Transverse colon (tissue), 4 donors: ENCODE measurements around the gene GABRD. TPM values are rescaled to one million over a fixed set of nuclear protein-coding genes. Genes with fewer than 3 reads are reported as not detected.

Source experiments
- DNase-seq: peaks from one replicate; pipeline ENCODE4 v3.0.0-alpha.2; 2019
- H3K27ac ChIP-seq, 4 donors: fragments of 200-600 bp; sonication (generic); 2 replicates each; pipeline ENCODE4 v1.5.1; 2016 to 2018; ENCODE audit warnings: inconsistent platforms in 4 of 4
- H3K27me3 ChIP-seq: fragments of 200-600 bp; sonication (generic); 2 replicates; pipeline ENCODE4 v1.5.1; 2017; ENCODE audit warnings: inconsistent platforms
- H3K36me3 ChIP-seq, 4 donors: fragments of 200-600 bp; sonication (generic); 2 replicates each; pipeline ENCODE4 v1.5.1; 2017 to 2019; ENCODE audit warnings: inconsistent platforms in 4 of 4
- H3K4me1 ChIP-seq, 4 donors: fragments of 200-600 bp; sonication (generic); 2 replicates each; pipeline ENCODE4 v1.5.1; 2017 to 2020; ENCODE audit warnings: inconsistent platforms in 4 of 4
- H3K4me3 ChIP-seq, 4 donors: fragments of 200-600 bp; sonication (generic); 1 replicate in 1 of 4; 2 replicates in 3 of 4; pipeline versions ENCODE4 v1.5.1 to v1.6.1; 2017 to 2019; ENCODE audit warnings: inconsistent platforms in 4 of 4
- H3K9me3 ChIP-seq, 2 donors: fragments of 200-600 bp; sonication (generic); 2 replicates each; pipeline ENCODE4 v1.5.1; 2017 to 2019; ENCODE audit warnings: inconsistent platforms in 2 of 2
- EP300 ChIP-seq: sonication (generic); formaldehyde crosslinking; IDR thresholded peaks from one replicate; pipeline ENCODE4 v1.6.1; 2017; ENCODE audit warnings: antibody characterized with exemption, low read depth
- POLR2A ChIP-seq: fragments of 450-650 bp; IDR thresholded peaks from one replicate; pipeline ENCODE4 v1.6.1; 2016; ENCODE audit warnings: antibody characterized with exemption, mild to moderate bottlenecking, moderate library complexity
- POLR2AphosphoS5 ChIP-seq, 3 donors: sonication (generic); formaldehyde crosslinking; IDR thresholded peaks; one replicate each; pipeline ENCODE4 v1.6.1; 2016; ENCODE audit warnings: antibody characterized with exemption in 3 of 3
- WGBS, 2 donors: methylation state at CpG; one replicate each; pipeline ENCODE4 v1.1.5; 2018; ENCODE audit warnings: low coverage in 1 of 2; 5-methylcytosine and 5-hydroxymethylcytosine counted together
- in situ Hi-C, 4 donors: fragments of 200-750 bp; cut with MboI; loops; one replicate each; pipeline versions ENCODE4 v1.15.0 to v1.15.1; 2017; ENCODE audit warnings: low sequenced_read_pairs in 3 of 4, low pct_ligation_motif_present in 1 of 4, low pct_unique_long_range_greater_than_20kb in 1 of 4
- intact Hi-C: fragments of 100-400 bp; cut with DNase I; formaldehyde crosslinking; loops from one replicate; pipeline ENCODE4 v1.15.1; 2023; ENCODE audit warnings: low total_unique reads
- total RNA-seq, 4 donors: library from RNA; depleted of rRNA; stranded (reverse); fragments of >200 nt; gene quantifications; one replicate each; pipeline ENCODE4 v1.1.0, GENCODE V29; 2016
- TF ChIP-seq, protein P1 (sequence below), 5 experiments: fragments of 200-600 bp in 3 of 5; fragments of 450-650 bp in 2 of 5; sonication (generic) in 3 of 5; IDR thresholded peaks; 1 replicate in 2 of 5; 2 replicates in 3 of 5; pipeline ENCODE4 v1.5.1; 2016 to 2017; ENCODE audit warnings: antibody characterized with exemption in 5 of 5, inconsistent platforms in 3 of 5, mild to moderate bottlenecking in 2 of 5, moderate library complexity in 1 of 5

GABRD gene
- total RNA-seq, 4 donors from 2014 or later = not detected

- H3K4me1 ChIP-seq = peaks cover 0 to 7% (median 4%) of the 10 kb centered on the region in 4 donors
- no peaks in the 10 kb centered on the region for H3K36me3 ChIP-seq
- H3K27me3 ChIP-seq = peaks cover 76% of the 10 kb centered on the region
- TF ChIP-seq, protein P1, sequence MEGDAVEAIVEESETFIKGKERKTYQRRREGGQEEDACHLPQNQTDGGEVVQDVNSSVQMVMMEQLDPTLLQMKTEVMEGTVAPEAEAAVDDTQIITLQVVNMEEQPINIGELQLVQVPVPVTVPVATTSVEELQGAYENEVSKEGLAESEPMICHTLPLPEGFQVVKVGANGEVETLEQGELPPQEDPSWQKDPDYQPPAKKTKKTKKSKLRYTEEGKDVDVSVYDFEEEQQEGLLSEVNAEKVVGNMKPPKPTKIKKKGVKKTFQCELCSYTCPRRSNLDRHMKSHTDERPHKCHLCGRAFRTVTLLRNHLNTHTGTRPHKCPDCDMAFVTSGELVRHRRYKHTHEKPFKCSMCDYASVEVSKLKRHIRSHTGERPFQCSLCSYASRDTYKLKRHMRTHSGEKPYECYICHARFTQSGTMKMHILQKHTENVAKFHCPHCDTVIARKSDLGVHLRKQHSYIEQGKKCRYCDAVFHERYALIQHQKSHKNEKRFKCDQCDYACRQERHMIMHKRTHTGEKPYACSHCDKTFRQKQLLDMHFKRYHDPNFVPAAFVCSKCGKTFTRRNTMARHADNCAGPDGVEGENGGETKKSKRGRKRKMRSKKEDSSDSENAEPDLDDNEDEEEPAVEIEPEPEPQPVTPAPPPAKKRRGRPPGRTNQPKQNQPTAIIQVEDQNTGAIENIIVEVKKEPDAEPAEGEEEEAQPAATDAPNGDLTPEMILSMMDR (IDR thresholded peaks at IDR 0.05) = no peak
- TF ChIP-seq POLR2A = no peak
- TF ChIP-seq EP300 = no peak
- TF ChIP-seq POLR2AphosphoS5 (IDR thresholded peaks at IDR 0.05) = no peak
- H3K9me3 ChIP-seq = no peaks in the 10 kb centered on the region
- 66 to 68% methylated on average over 8 to 19 of the region's 21 CpGs for WGBS, 2 donors
- no peak overlapping the region for H3K4me3 ChIP-seq
- DNase-seq = no peak
- no peak overlapping the region for H3K27ac ChIP-seq
- in situ Hi-C loops (no loop called here), intact Hi-C loops (loop anchor here (10.0 kb wide), 1 partner anchor 67 kb away; no protein-coding TSS in a partner anchor)
Measured at GRCh38 chr1:2022063-2022770, 3.1 kb downstream of the GABRD start.

DNA sequence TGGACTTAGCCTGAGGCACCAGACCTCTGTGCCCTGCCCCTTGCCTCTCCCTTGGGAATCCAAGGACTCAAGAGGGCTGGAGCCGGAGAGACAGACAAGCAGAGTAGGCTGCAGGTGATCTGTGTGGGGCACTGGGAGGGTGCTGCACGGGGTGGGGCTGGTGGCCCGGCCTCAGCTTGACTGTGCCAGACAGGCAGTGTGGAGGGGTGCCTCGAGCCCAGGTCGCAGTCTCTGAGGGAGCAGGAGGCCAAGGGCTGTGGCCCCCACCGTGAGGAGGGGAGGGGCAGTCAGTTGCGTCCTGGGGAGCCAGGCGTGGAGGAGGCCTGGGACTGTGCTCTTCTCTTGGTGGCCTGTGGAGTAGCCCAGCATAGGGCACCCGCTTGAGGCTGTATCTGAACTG, 4.0 kb downstream of the GABRD start:
- peaks cover 66% of the 10 kb centered on the region for H3K27me3 ChIP-seq
- in situ Hi-C loops = no loop called here
- H3K9me3 ChIP-seq = no peaks in the 10 kb centered on the region
- 67% methylated on average over 9 of the region's 9 CpGs; no CpG with 5 or more reads in 1 of the 2 donors for WGBS, 2 donors
- H3K36me3 ChIP-seq = no peaks in the 10 kb centered on the region
- H3K4me1 ChIP-seq = peaks cover 0 to 7% (median 4%) of the 10 kb centered on the region in 4 donors
- no peak for TF ChIP-seq POLR2AphosphoS5 (IDR thresholded peaks at IDR 0.05)
- TF ChIP-seq POLR2A = no peak
- TF ChIP-seq EP300 = no peak
- intact Hi-C loops = loop anchor here (10.0 kb wide), 1 partner anchor 68 kb away; no protein-coding TSS in a partner anchor
- H3K4me3 ChIP-seq = no peak overlapping the region
- DNase-seq = no peak
- no peak overlapping the region for H3K27ac ChIP-seq

DNA sequence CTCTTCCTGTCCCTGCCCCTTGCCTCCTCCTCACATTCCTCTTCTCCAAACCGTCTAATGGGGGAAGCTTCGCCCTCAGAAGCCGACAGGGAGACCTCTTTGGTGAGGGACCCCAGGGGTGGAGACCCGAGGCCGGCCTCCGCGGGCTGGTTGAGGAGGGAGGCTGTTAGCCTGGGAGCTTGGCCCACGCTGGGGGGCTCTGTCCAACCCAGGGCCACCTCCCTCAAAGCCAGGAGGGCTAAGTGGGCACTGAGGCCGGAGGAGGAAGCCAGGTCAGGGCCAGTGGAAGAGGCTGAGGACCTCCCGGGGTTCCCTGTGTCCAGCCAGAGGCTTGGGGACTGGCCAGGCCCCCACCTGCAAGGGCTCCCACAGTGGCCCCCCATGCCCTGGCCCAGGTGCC, 5.3 kb downstream of the GABRD start:
- 94% methylated on average over 8 of the region's 10 CpGs; no CpG with 5 or more reads in 1 of the 2 donors for WGBS, 2 donors
- Histone ChIP-seq H3K27ac (no peak overlapping the region), H3K27me3 (peaks cover 55% of the 10 kb centered on the region), H3K4me3 (no peak overlapping the region), H3K4me1 (peaks cover 0 to 5% (median 4%) of the 10 kb centered on the region in 4 donors), H3K36me3 (no peaks in the 10 kb centered on the region), H3K9me3 (no peaks in the 10 kb centered on the region)
- in situ Hi-C loops (no loop called here), intact Hi-C loops (loop anchor here (10.0 kb wide), 1 partner anchor 70 kb away; no protein-coding TSS in a partner anchor)
- no peak for DNase-seq
- TF ChIP-seq POLR2AphosphoS5 (IDR thresholded peaks at IDR 0.05) = no peak
- TF ChIP-seq EP300 = no peak
- TF ChIP-seq POLR2A = no peak
- TF ChIP-seq, protein P1 (IDR thresholded peaks at IDR 0.05) = no peak

DNA sequence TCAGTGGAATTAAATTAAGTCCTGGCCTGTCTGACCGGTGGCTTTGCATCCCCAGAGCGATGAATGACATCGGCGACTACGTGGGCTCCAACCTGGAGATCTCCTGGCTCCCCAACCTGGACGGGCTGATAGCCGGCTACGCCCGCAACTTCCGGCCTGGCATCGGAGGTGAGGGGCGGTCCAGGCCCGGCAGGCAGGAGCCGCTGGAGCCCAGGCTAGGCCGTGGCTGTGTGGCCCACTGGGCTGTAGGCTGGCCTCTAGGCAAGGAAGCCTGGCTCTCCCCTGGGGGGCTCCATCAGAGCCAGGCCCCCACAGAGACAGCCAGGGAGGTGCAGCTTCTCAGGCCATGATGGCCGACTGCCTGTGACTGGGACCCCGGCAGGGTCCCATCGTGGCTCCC, 5.7 kb downstream of the GABRD start:
- H3K9me3 ChIP-seq = no peaks in the 10 kb centered on the region
- TF ChIP-seq, protein P1 (IDR thresholded peaks at IDR 0.05) = no peak
- TF ChIP-seq POLR2A (no peak), EP300 (no peak), POLR2AphosphoS5 (IDR thresholded peaks at IDR 0.05) (no peak)
- no peak overlapping the region for H3K4me3 ChIP-seq
- DNase-seq = no peak
- H3K4me1 ChIP-seq = peaks cover 0 to under 1% (median 0%) of the 10 kb centered on the region in 4 donors
- in situ Hi-C loops = no loop called here
- H3K27me3 ChIP-seq = peaks cover 51% of the 10 kb centered on the region
- 83% methylated on average over 9 of the region's 18 CpGs; no CpG with 5 or more reads in 1 of the 2 donors for WGBS, 2 donors
- no peaks in the 10 kb centered on the region for H3K36me3 ChIP-seq
- no peak overlapping the region for H3K27ac ChIP-seq
- intact Hi-C loops = loop anchor here (10.0 kb wide), 1 partner anchor 70 kb away; no protein-coding TSS in a partner anchor
